ENCODE results near the gene THSD7B.

DNA sequence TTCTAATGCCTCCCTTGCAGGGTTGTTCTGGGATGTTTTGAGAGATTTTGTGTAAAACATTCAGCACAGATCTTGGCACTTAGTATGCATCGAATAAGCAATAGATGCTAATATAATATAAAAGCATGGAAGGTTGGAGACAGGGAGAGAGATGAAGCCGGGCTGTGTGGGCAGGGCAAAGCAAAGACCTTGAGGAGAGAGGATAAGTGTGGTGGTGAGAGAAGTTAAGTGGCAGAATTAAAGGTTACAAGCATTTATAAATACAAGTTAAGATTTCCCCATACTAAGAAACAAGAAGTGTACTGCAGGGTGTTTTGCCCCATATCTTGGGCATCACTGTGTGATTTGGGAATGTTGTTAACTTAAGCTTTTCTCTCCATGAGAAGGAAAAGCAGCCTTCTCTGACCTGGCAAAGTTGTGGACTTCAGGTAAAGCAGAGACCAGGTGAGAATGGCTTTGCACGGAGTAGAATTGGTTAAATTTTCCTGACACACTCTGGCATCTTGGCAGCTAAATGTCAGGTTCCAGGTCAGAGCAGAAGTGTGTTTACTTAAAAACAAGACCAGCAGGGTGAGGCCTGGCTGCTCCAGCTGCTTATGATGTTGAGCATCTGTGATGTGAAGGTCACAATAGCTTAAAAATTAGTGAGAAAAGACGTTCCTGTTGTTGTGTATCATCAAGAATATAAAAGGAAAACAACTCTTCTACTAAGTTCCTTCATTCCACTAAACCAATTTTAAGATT lies 910.4 kb downstream of the THSD7B start:
- TF ChIP-seq, protein P1, sequence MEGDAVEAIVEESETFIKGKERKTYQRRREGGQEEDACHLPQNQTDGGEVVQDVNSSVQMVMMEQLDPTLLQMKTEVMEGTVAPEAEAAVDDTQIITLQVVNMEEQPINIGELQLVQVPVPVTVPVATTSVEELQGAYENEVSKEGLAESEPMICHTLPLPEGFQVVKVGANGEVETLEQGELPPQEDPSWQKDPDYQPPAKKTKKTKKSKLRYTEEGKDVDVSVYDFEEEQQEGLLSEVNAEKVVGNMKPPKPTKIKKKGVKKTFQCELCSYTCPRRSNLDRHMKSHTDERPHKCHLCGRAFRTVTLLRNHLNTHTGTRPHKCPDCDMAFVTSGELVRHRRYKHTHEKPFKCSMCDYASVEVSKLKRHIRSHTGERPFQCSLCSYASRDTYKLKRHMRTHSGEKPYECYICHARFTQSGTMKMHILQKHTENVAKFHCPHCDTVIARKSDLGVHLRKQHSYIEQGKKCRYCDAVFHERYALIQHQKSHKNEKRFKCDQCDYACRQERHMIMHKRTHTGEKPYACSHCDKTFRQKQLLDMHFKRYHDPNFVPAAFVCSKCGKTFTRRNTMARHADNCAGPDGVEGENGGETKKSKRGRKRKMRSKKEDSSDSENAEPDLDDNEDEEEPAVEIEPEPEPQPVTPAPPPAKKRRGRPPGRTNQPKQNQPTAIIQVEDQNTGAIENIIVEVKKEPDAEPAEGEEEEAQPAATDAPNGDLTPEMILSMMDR (IDR thresholded peaks at IDR 0.05) = no peak
- no peak for TF ChIP-seq EZH2 (IDR thresholded peaks at IDR 0.05)

All from neural progenitor cell (in vitro differentiated cells).